LNCAP (cell line): ENCODE results near the gene CDC42EP5.

Source experiments
- CTCF ChIP-seq: fragments of 450-650 bp; IDR thresholded peaks from 2 replicates; pipeline ENCODE4 v1.5.1; 2017; ENCODE audit warnings: mild to moderate bottlenecking

Gene CDC42EP5

DNA sequence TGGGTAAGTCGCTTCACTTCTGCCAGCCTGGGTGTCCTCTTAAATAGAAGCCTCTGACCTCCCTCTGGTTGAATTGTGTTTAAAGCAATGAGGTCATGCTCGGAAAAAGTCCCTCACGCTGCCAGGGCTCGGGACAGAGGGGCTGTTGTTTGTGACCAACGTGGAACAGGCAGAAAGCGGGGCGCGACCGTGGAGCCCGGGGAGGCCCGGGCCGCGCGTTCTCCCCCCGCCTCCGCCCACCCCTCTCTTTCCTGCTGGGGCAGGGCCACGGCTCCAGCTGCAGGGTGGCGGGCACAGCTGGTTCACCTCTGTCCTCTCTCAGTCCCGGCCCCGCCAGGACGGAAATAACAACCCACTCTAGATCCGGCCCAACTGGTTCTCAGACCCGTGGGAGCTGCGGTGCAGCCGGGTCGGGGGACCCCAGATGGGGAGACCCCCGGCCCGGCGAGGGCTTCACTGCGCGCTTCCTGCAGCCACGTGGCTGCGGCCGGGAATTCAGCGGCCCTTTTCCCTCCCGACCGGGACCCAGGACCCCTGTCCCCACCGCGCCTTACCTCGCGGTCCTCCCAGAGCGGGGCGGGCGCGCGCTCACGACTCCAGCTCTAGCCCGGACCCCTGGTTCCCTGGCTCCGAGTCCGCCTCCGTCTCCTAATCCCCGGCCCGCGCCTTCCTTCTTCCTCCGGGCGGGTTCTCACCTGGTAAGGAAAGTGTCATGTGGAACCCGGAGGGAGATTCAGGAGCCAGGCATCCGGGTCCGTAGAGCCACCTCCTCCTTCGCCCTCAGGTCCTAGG lies 1.9 kb downstream of the CDC42EP5 start:
- no peak for TF ChIP-seq CTCF

DNA sequence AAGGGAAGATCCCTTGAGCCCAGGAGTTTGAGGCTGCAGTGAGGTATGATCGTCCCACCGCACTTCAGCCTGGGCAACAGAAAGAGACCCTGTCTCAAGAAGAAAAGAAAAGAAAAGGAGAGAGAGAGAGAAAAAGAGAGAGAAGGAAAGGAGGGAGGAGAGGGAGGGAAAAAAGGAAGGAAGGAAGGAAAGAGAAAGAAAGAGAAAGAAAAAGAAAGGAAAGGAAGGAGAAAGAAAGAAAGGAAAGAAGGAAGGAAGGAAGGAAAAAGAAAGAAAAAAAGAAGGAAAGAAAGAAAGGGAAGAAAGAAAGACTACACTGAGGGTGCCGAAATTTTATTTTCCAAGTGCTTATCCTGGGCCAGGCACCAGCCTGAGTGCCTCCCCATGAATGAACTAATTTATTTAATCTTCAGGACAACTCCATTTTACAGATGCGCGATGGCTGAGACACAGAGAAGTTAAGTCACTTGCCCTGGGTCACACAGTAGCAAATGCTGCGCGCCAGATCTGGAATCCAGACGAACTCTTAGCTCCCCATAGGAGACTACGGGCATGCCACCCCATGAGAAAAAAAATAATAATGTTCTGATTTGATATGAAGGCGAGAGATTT lies 2.7 kb downstream of the CDC42EP5 start:
- TF ChIP-seq CTCF: no peak

- no peak for TF ChIP-seq CTCF
Measured at GRCh38 chr19:54469496-54469934, 3.6 kb downstream of the CDC42EP5 start.

GRCh38 chr19:54465426-54466109 lies 7.5 kb downstream of the CDC42EP5 start:
- TF ChIP-seq CTCF: no peak

DNA sequence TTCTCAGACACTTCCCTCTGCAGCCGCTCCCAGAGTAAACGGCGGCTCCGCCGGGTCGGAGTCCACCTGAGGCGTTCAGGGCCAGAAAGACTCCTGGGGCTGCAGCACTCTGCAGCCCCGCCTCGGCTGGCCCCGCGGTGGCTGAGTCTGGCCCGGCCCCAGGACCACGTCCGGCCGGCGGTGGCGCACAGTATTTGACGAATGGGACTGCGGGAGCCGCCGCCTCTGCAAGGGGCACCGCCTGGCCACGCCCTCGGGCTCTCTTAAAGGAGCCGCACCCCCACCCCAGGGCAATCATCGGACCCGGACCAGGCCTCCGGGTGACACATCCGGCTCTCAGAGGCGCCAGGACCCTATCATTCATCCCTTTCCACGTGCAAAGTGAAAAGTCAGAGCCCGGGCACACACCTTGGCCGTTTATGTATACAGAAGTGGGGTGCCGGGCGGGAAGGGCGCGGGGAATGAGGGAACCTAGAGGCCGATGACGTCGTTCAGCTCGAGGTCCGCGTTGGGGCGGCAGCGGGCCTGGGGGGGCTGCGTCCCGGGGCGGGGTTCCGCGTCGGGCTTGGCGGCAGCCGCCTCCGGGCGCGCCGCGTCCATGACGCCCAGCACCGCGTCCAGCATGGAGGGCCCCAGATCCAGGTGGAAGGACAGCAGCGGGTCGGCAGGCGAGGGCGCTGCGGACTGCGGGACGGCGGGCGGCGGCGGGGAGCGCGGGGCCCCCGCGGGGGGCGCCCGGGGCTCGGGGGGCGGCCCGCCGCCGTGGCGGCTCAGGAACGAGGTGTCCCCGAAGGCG lies 8.3 kb downstream of the CDC42EP5 start:
- no peak for TF ChIP-seq CTCF

DNA sequence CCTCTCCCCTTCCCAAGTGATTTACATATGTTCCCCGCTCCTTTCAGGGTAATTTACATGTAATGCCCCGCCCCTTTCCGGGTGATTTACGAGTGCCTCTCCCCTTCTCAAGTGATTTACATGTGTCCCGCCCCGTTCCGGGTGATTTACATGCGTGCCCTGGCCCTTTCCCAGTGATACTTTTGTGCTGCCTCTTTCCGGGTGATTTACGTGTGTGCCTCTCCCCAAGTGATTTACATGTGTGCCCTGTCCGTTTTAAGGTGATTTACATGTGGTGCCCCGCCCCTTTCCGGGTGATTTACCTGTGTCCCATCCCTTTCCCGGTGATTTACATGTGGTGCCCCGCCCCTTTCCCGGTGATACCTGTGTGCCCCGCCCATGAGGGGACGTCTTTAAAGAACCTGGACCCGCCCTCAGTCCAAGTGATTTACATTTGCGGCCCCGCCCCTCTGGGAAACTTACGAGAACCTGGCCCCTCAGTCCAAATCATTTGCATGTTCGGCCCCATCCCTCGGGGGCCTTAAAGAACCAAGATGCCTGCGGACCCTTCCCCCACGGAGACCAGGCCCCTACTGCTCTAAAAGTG lies 9.0 kb downstream of the CDC42EP5 start:
- no peak for TF ChIP-seq CTCF

DNA sequence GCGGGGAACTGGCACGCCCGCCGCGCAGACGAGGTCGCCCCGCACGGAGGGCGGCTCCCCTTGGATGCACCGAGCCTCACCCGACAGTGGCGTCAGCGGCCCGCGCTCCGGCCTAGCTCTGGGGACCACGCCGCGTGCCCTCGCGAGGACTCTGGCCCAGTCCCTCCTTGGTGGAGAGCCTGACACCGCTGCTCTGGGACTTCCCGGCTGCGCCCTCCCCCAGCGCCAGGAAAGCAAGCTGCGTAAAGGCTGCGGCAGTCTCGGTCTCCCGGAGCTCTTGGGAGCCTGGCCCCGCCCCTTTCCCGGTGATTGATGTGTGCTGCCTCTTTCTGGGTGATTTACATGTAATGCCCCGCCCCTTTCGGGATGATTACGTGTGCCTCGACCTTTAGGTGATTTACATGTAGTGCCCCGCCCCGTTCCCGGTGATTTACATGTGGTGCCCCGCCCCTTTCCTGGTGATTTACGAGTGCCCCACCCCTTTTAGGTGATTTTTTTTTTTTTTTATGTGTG lies 9.5 kb downstream of the CDC42EP5 start, which contains the start of gene LENG9:
TSS of gene LENG9 (minus strand) at position 248 of the 513 bp plus-strand sequence. CDS start 252 bp downstream, outside the sequence.
- no peak for TF ChIP-seq CTCF
